GM19397 (cell line): ENCODE results near the gene CCNY.
"Not testable (repeated sequence)": the region's sequence is repeated elsewhere in the genome, so short reads cannot be mapped to it uniquely, and the experiment has no call there.

Experiments used
- ATAC-seq: cut with Tn5 transposase; IDR thresholded peaks from one replicate; pipeline ENCODE4 v1.9.1; 2021; ENCODE audit warnings: mild to moderate bottlenecking, moderate library complexity; ENCODE audit not compliant: unreplicated experiment

The CCNY gene

GRCh38 chr10:35353805-35354204 lies 17.5 kb downstream of the CCNY start:
- peak; percentile 52 for ATAC-seq

DNA sequence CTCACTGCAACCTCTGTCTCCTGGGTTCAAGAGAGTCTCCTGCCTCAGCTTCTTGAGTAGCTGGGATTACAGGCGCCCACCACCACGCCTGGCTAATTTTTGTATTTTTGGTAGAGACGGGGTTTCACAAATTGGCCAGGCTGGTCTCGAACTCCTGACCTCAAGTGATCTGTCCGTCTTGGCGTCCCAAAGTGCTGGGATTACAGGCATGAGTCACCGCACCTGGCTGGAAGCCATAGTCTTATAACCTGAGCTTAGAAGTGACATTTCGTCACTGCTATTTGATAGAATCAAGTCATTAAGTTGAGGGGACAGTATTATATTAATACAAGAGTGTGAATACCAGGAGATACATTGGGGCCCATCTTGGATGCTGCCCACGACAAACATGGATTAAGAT lies 17.9 kb downstream of the CCNY start:
- not testable (repeated sequence) for ATAC-seq

DNA sequence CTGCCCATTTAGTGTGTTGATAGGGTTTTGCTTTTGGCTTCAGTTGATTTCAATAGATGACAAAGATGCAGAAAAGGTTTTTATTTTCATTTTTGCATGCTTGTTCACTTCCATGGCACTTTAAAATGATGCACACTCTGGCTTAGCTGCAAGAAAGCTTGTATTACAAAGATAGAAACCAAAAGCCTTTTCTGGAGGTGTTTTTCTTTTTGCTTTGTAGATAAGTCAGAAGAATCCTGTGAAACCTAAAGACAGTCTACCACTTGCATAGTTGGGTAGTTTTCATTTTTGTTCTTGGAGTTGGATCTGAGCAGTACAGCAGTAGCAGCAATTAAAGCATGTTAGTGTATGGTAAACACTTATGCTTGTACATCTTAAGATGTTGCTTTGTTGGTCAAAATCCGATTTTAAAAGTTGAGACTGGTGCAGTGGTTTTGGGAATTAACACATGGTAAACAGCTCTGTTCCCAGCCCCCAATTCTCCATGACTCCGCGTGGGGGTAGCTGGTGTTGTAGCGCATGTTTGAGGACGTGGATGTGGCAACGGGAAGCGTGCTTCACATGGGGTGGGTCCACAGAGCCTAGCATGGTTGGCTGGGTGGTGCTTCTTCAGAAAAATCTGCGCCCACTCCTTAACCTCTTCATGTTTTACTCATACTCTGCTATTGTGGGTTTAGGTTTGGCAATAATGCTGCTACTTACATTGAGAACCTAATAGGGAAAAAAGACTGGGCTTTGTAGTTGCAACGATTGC lies 19.8 kb downstream of the CCNY start:
- peak; percentile 38 for ATAC-seq

DNA sequence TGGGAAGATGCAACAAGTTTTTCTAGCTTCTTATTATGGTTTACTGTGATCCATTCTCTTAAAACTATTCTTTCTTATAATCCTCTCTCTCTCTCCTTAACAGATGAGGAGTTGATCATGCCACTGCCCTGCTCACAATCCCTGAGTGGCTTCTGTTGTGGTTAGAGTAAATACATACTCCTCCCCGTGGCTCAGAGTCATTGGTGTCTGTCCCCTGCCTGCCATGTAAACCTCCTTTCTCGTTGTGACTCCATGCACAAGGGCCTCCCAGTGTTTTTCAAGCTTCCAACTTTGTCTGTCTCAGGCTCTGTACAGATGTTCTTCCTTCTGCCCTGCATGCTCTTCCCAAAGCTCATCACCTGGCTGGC lies 20.4 kb downstream of the CCNY start:
- no peak for ATAC-seq

GRCh38 chr10:35359056-35359455 lies 22.7 kb downstream of the CCNY start:
- ATAC-seq, result no peak

- ATAC-seq, result no peak
These were observed 23.6 kb downstream of the CCNY start for GRCh38 chr10:35359873-35360272.

DNA sequence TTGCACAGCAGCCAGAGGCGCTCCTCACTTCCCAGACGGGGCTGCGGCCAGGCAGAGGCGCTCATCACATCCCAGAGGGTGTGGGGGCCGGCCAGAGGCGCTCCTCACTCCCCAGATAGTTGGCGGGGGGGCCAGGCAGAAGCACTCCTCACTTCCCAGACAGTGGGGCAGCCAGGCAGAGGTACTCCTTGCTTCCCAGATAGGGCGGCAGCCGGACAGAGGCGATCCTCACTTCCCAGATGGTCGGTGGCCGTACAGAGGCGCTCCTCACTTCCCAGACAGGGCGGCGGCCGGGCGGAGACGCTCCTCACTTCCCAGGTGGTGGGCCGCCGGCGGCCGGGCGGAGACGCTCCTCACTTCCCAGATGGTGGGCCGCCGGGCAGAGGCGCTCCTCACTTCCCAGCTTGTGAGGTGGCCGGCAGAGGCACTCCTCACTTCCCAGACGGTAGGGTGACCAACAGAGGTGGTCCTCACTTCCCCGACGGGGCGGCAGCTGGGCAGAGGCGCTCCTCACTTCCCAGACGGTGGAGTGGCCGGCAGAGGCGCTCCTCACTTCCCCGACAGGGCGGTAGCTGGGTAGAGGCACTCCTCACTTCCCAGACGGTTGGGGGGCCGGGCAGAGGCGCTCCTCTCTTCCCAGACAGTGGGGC lies 26.5 kb downstream of the CCNY start:
- ATAC-seq, result no peak

DNA sequence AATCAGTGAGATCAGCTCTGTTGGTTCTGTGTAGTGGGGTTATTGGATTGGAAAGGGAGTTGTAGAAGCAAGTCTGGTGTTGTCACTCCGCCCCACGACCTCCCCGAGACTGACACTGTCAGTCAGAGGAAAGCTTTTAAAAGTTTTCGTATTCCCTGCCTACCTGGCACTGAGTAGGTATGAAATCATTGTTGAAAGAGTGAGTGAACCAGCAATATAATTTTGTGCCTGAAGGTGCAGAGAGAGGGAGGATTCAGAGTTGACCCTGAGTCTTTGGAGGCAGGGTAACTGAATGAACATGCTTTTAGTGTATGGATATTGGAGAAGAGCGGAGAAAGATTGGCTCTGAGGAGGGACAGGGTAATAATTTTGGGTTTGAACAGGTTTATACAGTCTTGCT lies 27.3 kb downstream of the CCNY start:
- ATAC-seq, result no peak

DNA sequence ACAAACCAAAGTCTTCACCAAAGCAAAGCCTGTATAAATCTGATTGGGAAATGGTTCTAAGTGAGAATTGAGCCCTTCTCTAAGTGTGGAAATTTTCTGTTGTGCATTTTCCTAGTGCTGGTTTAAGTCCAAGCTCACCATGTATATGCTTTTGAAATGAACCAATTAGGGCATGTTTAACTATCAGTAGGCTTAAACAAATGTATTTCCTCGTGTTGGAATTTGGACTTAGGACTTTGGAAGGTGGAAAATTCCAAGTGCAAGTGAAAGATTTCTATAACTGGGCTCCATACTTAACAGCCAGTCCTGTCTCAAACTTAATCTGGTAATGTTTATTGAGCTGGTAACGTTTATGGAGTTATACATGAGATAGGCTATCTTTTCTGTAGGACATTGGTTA lies 28.5 kb downstream of the CCNY start:
- no peak for ATAC-seq

DNA sequence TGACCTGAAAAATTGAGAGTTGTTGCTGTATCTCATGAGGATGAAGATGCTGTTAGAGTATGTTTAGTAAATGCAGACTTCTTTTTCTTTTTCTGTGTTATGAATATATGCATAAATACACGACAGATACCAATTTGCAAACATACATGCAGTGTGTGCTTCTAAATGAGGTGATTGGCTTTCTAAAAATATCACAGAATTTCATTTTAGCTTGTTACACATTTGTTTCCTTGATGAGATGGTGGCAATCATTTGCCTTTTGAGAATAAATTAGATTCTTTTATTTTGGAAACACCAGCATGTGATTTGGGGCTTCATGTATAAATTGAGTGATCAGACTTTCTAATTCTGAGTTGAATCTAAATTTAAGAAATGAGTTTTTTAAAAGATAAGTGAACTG lies 29.7 kb downstream of the CCNY start:
- no peak for ATAC-seq

GRCh38 chr10:35367107-35367859 lies 31.0 kb downstream of the CCNY start:
- ATAC-seq, result no peak

DNA sequence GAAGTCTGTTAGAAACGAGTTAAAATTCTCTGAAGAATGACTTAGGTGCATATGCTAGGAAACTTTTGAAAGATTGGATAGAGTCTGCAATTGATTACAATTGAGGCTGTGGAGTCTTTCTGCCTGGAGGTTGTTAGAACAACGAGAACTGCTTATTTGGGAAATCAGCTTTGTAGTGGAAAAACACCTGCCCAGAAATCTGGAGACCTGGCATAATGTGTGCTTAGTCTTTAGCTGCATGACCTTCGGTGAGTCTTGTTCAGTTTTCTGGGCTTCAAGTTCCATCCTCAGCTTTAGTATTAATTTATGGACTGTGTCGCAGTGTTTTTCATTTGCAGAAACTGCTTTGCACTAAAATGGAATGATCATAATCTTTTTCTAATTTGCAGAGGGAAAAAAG lies 31.7 kb downstream of the CCNY start:
- ATAC-seq, result no peak

- ATAC-seq, result no peak
These were observed 32.3 kb downstream of the CCNY start for GRCh38 chr10:35368485-35369048.

DNA sequence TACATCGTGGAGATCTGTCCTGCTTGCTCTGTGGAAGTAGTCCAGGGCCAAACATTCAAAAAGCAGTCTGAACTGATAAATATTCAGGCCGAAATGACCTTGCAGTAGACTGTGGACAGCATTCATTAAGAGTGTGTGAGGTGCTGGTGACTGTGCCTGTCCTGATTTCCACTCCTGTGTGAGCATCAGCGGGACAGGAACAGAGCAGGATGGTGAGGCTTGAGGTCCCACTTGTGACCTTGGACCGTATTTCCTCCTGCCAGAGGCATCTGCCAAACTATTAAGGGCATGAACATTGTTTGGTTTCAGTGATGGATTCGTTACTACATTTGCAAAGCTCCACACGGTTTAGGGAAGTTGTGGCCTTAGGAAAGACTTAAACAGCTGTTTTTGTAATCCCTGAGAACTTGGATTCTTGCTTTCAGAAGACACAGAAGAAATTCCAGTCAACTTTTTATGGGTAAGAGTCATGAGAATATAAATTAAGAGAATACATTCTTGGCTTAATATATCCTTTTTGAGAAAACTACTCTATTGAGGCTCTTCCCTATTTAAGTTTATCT lies 32.8 kb downstream of the CCNY start:
- no peak for ATAC-seq

- no peak for ATAC-seq
These were observed 35.4 kb downstream of the CCNY start for GRCh38 chr10:35371731-35372130.

- ATAC-seq, result no peak
These were observed 36.0 kb downstream of the CCNY start for GRCh38 chr10:35372329-35372728.

DNA sequence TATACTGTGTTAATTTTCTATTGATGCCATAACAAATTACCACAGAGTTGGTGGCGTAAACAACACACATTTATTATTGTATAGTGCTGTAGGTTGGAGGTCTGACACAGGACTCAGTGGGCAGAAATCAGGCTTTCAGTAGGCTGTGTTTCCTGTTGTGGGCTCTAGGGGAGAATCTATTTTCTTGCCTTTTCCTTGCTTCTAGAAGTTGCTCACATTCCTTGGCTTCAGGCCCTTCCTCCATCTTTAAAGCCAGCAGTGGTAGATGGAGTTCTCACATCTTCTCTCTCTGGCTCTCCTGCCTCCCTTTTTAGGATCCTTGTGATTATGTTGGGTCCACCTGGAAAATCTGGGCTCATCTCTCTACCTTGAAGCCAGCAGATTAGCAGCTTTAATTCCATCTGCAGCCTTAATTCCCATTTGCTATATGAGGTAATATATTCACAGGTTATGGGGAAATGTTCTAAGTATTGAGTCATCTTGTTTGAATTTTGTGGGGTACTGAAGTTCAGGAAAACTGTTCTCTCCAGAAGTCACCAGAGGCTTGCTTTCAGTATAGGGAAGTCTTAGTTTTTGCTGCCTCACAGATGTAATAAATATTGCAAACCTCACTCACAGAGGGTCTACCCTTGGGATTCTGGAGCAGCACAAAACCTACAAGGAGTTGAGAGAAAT lies 38.9 kb downstream of the CCNY start:
- ATAC-seq, result no peak

DNA sequence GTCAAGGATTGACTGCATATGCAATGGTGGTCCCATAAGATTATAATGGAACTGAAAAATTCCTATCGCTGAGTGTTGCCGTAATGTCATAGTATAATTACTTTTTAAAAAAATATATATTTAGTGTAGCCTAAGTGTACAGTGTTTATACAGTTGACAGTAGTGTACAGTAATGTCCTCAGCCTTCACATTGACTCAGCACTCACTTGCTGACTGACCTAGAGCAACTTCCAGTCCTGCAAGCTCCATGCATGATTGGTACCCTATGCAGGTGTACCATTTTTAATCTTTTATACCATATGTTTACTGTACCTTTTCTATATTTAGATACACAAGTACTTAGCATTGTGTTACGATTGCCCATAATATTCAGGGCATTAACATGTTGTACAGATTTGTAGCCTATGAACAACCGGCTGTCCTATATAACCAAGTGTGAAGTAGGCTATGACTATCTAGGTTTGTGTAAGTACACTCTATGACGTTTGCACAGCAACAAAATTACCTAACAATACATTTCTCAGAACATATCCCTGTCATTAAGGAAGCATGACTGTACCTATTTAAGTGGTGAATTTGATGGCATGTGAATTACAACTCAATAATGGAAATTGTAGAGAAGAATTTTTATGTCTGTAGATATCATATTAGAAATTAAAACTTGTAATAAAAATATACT lies 40.9 kb downstream of the CCNY start:
- ATAC-seq, result no peak

DNA sequence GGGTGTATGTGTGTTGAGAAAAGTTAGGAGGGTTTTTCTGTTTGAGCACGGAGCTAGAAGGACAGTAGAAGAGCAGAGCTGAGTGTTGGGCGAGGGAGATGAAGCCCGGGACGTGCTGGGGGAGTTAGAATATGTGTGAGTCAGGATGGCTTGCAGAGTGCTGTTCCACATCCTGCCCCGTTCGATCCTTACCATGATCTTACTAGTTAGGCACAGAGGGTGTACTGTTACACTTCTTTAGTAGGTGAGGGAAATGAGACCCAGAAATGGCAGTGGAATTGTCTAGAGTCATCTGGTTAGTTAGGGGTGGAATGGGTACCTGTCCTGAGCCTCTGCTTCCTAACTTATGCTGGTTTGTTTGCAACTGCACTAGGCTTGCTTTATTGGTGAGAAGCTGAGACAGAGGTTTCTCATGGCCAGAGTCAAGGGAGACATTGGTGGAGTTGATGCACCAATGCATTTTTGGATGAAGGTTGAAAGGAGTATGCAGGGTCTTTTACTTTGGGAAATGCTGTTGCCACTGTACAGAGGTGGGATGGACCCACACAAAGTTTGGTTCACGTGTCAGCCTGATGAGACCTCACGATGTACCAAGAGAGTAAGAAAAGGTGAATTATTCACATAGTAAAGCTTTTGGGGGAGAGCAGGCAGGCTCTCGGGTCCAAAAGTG lies 42.4 kb downstream of the CCNY start:
- peak; percentile 13 for ATAC-seq
